IMR-90 (cell line): ENCODE data around the gene ANO4. TPM values are rescaled to one million over a fixed set of nuclear protein-coding genes. Genes with fewer than 3 reads are reported as not detected.

ENCODE experiments used
- ATAC-seq: fragments of 200-7000 bp; cut with Tn5 transposase; 2 replicates; pipeline ENCODE4 v1.9.1; 2020; ENCODE audit warnings: low read depth, mild to moderate bottlenecking, moderate library complexity
- BruUV-seq: library from RNA; stranded (reverse); fragments of 400-500 nt; replicated peaks from 2 replicates; lab custom pipeline; 2021; lab: Mats Ljungman, UMichigan
- CTCF ChIA-PET: fragments of 300-600 bp; formaldehyde crosslinking; extraction: SDS; loops from one replicate; lab custom pipeline; 2021; ENCODE audit warnings: antibody characterized with exemption; lab: Yijun Ruan, JAX
- POLR2A ChIA-PET: fragments of 300-600 bp; sonication (Branson Sonifier 250); formaldehyde crosslinking; loops from one replicate; lab custom pipeline; 2022; ENCODE audit warnings: antibody characterized with exemption; ENCODE audit not compliant: unreplicated experiment; lab: Charles Lee
- DNase-seq: peaks from one replicate; pipeline ENCODE4 v3.0.0; 2013
- H2AFZ ChIP-seq: replicated peaks from 2 replicates; pipeline ENCODE3; 2013; ENCODE audit warnings: low read length, mild to moderate bottlenecking; ENCODE audit not compliant: poor library complexity
- H2AK5ac ChIP-seq: 2 replicates; pipeline ENCODE4 v1.6.1; 2013; ENCODE audit warnings: low read depth, low read length, inconsistent platforms
- H2AK9ac ChIP-seq: replicated peaks from 2 replicates; pipeline ENCODE3; 2013; ENCODE audit warnings: mild to moderate bottlenecking, low read depth, low read length, moderate library complexity; ENCODE audit not compliant: poor library complexity
- H2BK120ac ChIP-seq: 2 replicates; pipeline ENCODE4 v1.6.1; 2013; ENCODE audit warnings: low read depth, low read length, inconsistent platforms
- H2BK15ac ChIP-seq: 3 replicates; pipeline ENCODE4 v1.6.1; 2013; ENCODE audit warnings: low read depth, low read length, inconsistent platforms
- H2BK20ac ChIP-seq: 2 replicates; pipeline ENCODE4 v1.6.1; 2013; ENCODE audit warnings: low read depth, mild to moderate bottlenecking, inconsistent platforms, low read length, moderate library complexity
- H2BK5ac ChIP-seq: 2 replicates; pipeline ENCODE4 v1.6.1; 2013; ENCODE audit warnings: mild to moderate bottlenecking, low read depth, low read length, inconsistent platforms; ENCODE audit not compliant: poor library complexity, severe bottlenecking
- H3K14ac ChIP-seq: replicated peaks from 2 replicates; pipeline ENCODE4 v1.6.1; 2013; ENCODE audit warnings: low read depth, low read length, inconsistent platforms
- H3K18ac ChIP-seq: 2 replicates; pipeline ENCODE4 v1.6.1; 2013; ENCODE audit warnings: low read depth, low read length, control low read depth
- H3K23ac ChIP-seq: 2 replicates; pipeline ENCODE4 v1.6.1; 2013; ENCODE audit warnings: low read depth, low read length, inconsistent platforms
- H3K27ac ChIP-seq: 2 replicates; pipeline ENCODE4 v1.5.1; 2013; ENCODE audit warnings: mild to moderate bottlenecking, control low read depth, low read length; ENCODE audit not compliant: insufficient read depth
- H3K27me3 ChIP-seq: 2 replicates; pipeline ENCODE4 v1.6.1; 2013; ENCODE audit warnings: low read length; ENCODE audit not compliant: control insufficient read depth, insufficient read depth
- H3K36me3 ChIP-seq: 2 replicates; pipeline ENCODE4 v1.6.1; 2013; ENCODE audit warnings: low read length, mixed read lengths; ENCODE audit not compliant: control insufficient read depth, insufficient read depth
- H3K4ac ChIP-seq: 2 replicates; pipeline ENCODE4 v1.6.1; 2013; ENCODE audit warnings: low read depth, low read length, inconsistent platforms
- H3K4me1 ChIP-seq: 2 replicates; pipeline ENCODE4 v1.6.1; 2013; ENCODE audit warnings: low read length, mixed read lengths; ENCODE audit not compliant: control insufficient read depth, insufficient read depth
- H3K4me2 ChIP-seq: 2 replicates; pipeline ENCODE4 v1.6.1; 2013; ENCODE audit warnings: low read depth, mild to moderate bottlenecking, control low read depth, low read length, moderate library complexity
- H3K4me3 ChIP-seq: 2 replicates; pipeline ENCODE4 v1.5.1; 2013; ENCODE audit warnings: low read depth, mild to moderate bottlenecking, control low read depth, low read length, moderate library complexity; ENCODE audit not compliant: insufficient read depth
- H3K56ac ChIP-seq: 2 replicates; pipeline ENCODE4 v1.6.1; 2013; ENCODE audit warnings: low read length, inconsistent platforms; ENCODE audit not compliant: insufficient read depth; ENCODE audit errors: extremely low read depth
- H3K79me1 ChIP-seq, 2 experiments: 2 replicates each; pipeline ENCODE4 v1.6.1; 2013; ENCODE audit warnings: low read length in 2 of 2, inconsistent platforms in 1 of 2, low read depth in 1 of 2
- H3K9ac ChIP-seq: 2 replicates; pipeline ENCODE4 v1.6.1; 2013; ENCODE audit warnings: low read depth, low read length, control low read depth
- H3K9me1 ChIP-seq: 2 replicates; pipeline ENCODE4 v1.6.1; 2013; ENCODE audit warnings: low read length, inconsistent platforms; ENCODE audit not compliant: insufficient read depth
- H3K9me3 ChIP-seq: 2 replicates; pipeline ENCODE4 v1.6.1; 2013; ENCODE audit warnings: low read length; ENCODE audit not compliant: control insufficient read depth, insufficient read depth
- H4K20me1 ChIP-seq: 2 replicates; pipeline ENCODE4 v1.6.1; 2013; ENCODE audit warnings: low read length, inconsistent platforms; ENCODE audit not compliant: insufficient read depth
- H4K5ac ChIP-seq: 2 replicates; pipeline ENCODE4 v1.6.1; 2013; ENCODE audit warnings: mild to moderate bottlenecking, low read depth, low read length, control low read depth
- H4K8ac ChIP-seq, 2 experiments: 2 replicates each; pipeline ENCODE4 v1.6.1; 2013; ENCODE audit warnings: low read depth in 2 of 2, low read length in 2 of 2, control low read depth in 1 of 2, inconsistent platforms in 1 of 2
- H4K91ac ChIP-seq: 2 replicates; pipeline ENCODE4 v1.6.1; 2013; ENCODE audit warnings: low read depth, low read length, inconsistent platforms; ENCODE audit not compliant: insufficient read depth
- CEBPB ChIP-seq: IDR thresholded peaks from 2 replicates; pipeline ENCODE4 v1.6.1; 2012; ENCODE audit warnings: low read depth, low read length, improper control_type of control experiment
- CTCF ChIP-seq: conservative IDR thresholded peaks from 2 replicates; pipeline ENCODE4 v1.5.1; 2012; ENCODE audit warnings: mild to moderate bottlenecking, low read depth, low read length, improper control_type of control experiment
- MAZ ChIP-seq: IDR thresholded peaks from 2 replicates; pipeline ENCODE4 v1.6.1; 2012; ENCODE audit warnings: low read depth, mild to moderate bottlenecking, low read length, improper control_type of control experiment, moderate library complexity, borderline replicate concordance
- MXI1 ChIP-seq: IDR thresholded peaks from 2 replicates; pipeline ENCODE4 v1.6.1; 2012; ENCODE audit warnings: low read depth, mild to moderate bottlenecking, low read length, moderate library complexity, borderline replicate concordance
- POLR2A ChIP-seq: IDR thresholded peaks from 2 replicates; pipeline ENCODE4 v1.6.1; 2012; ENCODE audit warnings: mild to moderate bottlenecking, low read depth, low read length
- WGBS, 2 experiments: methylation state at CpG; one replicate each; pipeline versions ENCODE4 v1.1.5 to v1.1.7; 2013; ENCODE audit warnings: missing lambda C conversion rate in 2 of 2; ENCODE audit not compliant: insufficient read length in 1 of 2; ENCODE audit errors: extremely low coverage in 2 of 2; 5-methylcytosine and 5-hydroxymethylcytosine counted together
- dilution Hi-C: fragments of 300-500 bp; cut with HindIII; formaldehyde crosslinking; loops from one replicate; pipeline ENCODE4 v1.14.3; 2018; ENCODE audit warnings: low sequenced_read_pairs; ENCODE audit not compliant: unreplicated experiment
- in situ Hi-C: fragments of 300-500 bp; cut with MboI; formaldehyde crosslinking; loops from 3 replicates; pipeline ENCODE4 v1.14.3; 2019; ENCODE audit warnings: low sequenced_read_pairs, inconsistent platforms, mixed read lengths
- intact Hi-C: fragments of 100-400 bp; cut with micrococcal nuclease; formaldehyde crosslinking; loops from 2 replicates; pipeline ENCODE4 v1.10.0; 2022
- polyA plus RNA-seq, 3 experiments: library from polyadenylated mRNA; depleted of rRNA; stranded (reverse); fragments of >200 nt; gene quantifications; 2 replicates each; pipeline ENCODE4 v1.2.3, GENCODE V29; 2012; ENCODE audit warnings: low replicate concordance in 1 of 3
- total RNA-seq: library from RNA; depleted of rRNA; stranded (reverse); fragments of >200 nt; gene quantifications from 2 replicates; pipeline ENCODE4 v1.2.3, GENCODE V29; 2012

The ANO4 gene
- total and polyA plus RNA-seq, 2 of the 4 experiments (the other 2 are of a cell fraction): 4.7 to 10.2 TPM

- ChIA-PET POLR2A (no interaction called here), CTCF (no interaction called here)
- no peak overlapping the region for H4K5ac ChIP-seq
- no peak overlapping the region; the same call in 2 of the 3 replicates for H2BK15ac ChIP-seq
- H3K4me3 ChIP-seq: no peak overlapping the region
- no peaks in the 10 kb centered on the region for H3K27me3 ChIP-seq
- H3K4ac ChIP-seq: no peak overlapping the region
- H3K79me1 ChIP-seq: no peaks in the 10 kb centered on the region
- H3K9me1 ChIP-seq: peaks cover 6% of the 10 kb centered on the region; the same call in 1 of the 2 replicates
- H3K27ac ChIP-seq: no peak overlapping the region
- peaks cover 7% of the 10 kb centered on the region for H3K4me1 ChIP-seq
- intact Hi-C loops: no loop called here
- TF ChIP-seq CTCF: no peak
- no peak for TF ChIP-seq MAZ
- no peak for TF ChIP-seq POLR2A
- no peak for TF ChIP-seq MXI1
- no peak for TF ChIP-seq CEBPB
- in situ Hi-C loops: no loop called here
- H4K8ac ChIP-seq: no peak overlapping the region
- no peak overlapping the region for H2AFZ ChIP-seq
- no peak overlapping the region for H3K9ac ChIP-seq
- H2AK9ac ChIP-seq: no peak overlapping the region
- no peak overlapping the region for H3K23ac ChIP-seq
- no peak overlapping the region for H3K14ac ChIP-seq
- no peaks in the 10 kb centered on the region for H4K20me1 ChIP-seq
- peak overlapping the region; percentile 42; the same call in 1 of the 2 replicates for H3K18ac ChIP-seq
- H2AK5ac ChIP-seq: no peak overlapping the region
- dilution Hi-C loops: no loop called here
- WGBS, 2 experiments: no CpG with 5 or more reads among the region's 3 CpGs
- no peak overlapping the region for H3K4me2 ChIP-seq
- no peak overlapping the region for H4K91ac ChIP-seq
- peaks cover 11% of the 10 kb centered on the region for H3K36me3 ChIP-seq
- H2BK20ac ChIP-seq: no peak overlapping the region
- no TSS peak for BruUV-seq
- no peak overlapping the region for H3K56ac ChIP-seq
- ATAC-seq (no peak), DNase-seq (no peak)
- H2BK120ac ChIP-seq: no peak overlapping the region
- no peak overlapping the region for H2BK5ac ChIP-seq
- H3K9me3 ChIP-seq: no peaks in the 10 kb centered on the region; the same call in 1 of the 2 replicates
Observed at GRCh38 chr12:101077791-101078528, 283.4 kb downstream of the ANO4 start.
